ENCODE measurements around the gene POU5F1. TPM values are rescaled to one million over a fixed set of nuclear protein-coding genes. Genes with fewer than 3 reads are reported as not detected.

Gene POU5F1
- polyA plus RNA-seq, 1 donor (not counting 4 experiments of a cell fraction or from before 2014, with no cell fraction given): 1.6 TPM

DNA sequence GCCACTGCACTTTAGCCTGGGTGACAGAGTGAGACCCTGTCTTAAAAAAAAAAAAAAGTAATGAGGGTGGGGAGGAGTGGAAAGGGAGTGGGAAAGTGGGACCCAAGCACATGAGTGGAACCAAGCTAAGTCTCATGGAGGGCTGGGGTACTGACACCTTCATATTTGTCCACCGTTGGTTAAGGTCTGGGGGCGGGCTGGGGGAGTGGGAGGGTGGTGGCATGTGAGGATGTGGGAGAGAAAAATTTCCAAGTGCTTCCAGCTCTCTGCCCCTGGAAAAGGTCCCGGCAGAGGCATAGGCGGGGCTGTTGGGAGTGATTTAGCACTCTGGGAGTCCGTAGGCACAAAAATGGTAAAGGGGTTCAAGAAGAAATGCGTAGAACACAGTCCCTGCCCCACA, 37.7 kb downstream of the POU5F1 start:
- Histone ChIP-seq H3K36me3 (ENCODE audit: control insufficient read depth in 2 of 2, extremely low read depth in 1 of 2, insufficient read depth in 2 of 2, low read length in 2 of 2) (peaks cover 0 to 2% of the 10 kb centered on the region in 2 experiments), H3K9ac (ENCODE audit: control insufficient read depth, extremely low read depth, insufficient read depth, low read length) (no peak overlapping the region), H3K4me3 (ENCODE audit: control insufficient read depth in 2 of 3, extremely low read depth in 1 of 3, insufficient read depth in 2 of 3, low read depth in 1 of 3, low read length in 3 of 3) (no peak overlapping the region), H3K4me2 (ENCODE audit: control insufficient read depth, extremely low read depth, insufficient read depth, low read depth, low read length) (no peak overlapping the region), H2AFZ (ENCODE audit: control insufficient read depth, low read length) (no peak overlapping the region), H3K27ac (ENCODE audit: control insufficient read depth, insufficient read depth, low read length) (no peak overlapping the region), H3K27me3 (ENCODE audit: control insufficient read depth, extremely low read depth, insufficient read depth, low read length) (no peaks in the 10 kb centered on the region), H4K20me1 (ENCODE audit: control insufficient read depth, extremely low read depth, insufficient read depth, low read length) (no peaks in the 10 kb centered on the region), H3K9me1 (ENCODE audit: control insufficient read depth, extremely low read depth, insufficient read depth, low read length) (no peaks in the 10 kb centered on the region), H3K79me2 (ENCODE audit: control insufficient read depth, insufficient read depth, low read length) (no peaks in the 10 kb centered on the region), H3K9me3 (ENCODE audit: control insufficient read depth, low read depth, low read length) (no peaks in the 10 kb centered on the region), H3K4me1 (ENCODE audit: control insufficient read depth, extremely low read depth, insufficient read depth, low read length) (peaks cover 3% of the 10 kb centered on the region)
- FAIRE-seq: no peak
- dilution Hi-C loops (cut with MboI; ENCODE audit: extremely low pct_ligation_motif_present, low sequenced_read_pairs): no loop called here
- no peak for DNase-seq (ENCODE audit: low read depth, low spot score)
- no peak for TF ChIP-seq EZH2 (IDR thresholded peaks at IDR 0.05; ENCODE audit: low read length)

DNA sequence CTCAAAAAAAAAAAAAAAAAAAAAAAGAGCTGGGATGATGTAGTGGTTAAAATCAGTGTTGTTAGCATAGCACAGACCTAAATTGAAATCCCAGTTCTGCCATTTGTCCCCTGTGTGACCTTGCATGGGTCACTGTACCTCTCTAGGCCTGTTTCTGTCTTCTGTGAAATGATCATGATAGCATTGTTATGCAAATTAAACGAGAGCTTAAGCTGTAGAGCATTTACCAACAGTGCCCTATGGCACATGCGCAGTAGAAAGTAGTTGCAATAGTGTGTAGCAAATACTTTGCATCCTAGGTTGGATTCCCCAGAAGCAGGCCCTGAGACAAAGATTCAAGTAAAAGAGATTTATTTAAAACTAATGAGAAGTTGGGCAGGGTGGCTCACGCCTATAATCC, 38.9 kb downstream of the POU5F1 start:
- no peaks in the 10 kb centered on the region for H3K27me3 ChIP-seq (ENCODE audit: control insufficient read depth, extremely low read depth, insufficient read depth, low read length)
- H3K79me2 ChIP-seq (ENCODE audit: control insufficient read depth, insufficient read depth, low read length): no peaks in the 10 kb centered on the region
- H3K4me1 ChIP-seq (ENCODE audit: control insufficient read depth, extremely low read depth, insufficient read depth, low read length): peaks cover 3% of the 10 kb centered on the region
- TF ChIP-seq, protein P1, sequence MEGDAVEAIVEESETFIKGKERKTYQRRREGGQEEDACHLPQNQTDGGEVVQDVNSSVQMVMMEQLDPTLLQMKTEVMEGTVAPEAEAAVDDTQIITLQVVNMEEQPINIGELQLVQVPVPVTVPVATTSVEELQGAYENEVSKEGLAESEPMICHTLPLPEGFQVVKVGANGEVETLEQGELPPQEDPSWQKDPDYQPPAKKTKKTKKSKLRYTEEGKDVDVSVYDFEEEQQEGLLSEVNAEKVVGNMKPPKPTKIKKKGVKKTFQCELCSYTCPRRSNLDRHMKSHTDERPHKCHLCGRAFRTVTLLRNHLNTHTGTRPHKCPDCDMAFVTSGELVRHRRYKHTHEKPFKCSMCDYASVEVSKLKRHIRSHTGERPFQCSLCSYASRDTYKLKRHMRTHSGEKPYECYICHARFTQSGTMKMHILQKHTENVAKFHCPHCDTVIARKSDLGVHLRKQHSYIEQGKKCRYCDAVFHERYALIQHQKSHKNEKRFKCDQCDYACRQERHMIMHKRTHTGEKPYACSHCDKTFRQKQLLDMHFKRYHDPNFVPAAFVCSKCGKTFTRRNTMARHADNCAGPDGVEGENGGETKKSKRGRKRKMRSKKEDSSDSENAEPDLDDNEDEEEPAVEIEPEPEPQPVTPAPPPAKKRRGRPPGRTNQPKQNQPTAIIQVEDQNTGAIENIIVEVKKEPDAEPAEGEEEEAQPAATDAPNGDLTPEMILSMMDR (optimal IDR thresholded peaks at IDR 0.05 in 1 of 3, IDR thresholded peaks at IDR 0.05 in 1 of 3, conservative IDR thresholded peaks at IDR 0.05 in 1 of 3; ENCODE audit: extremely low read depth in 1 of 3, insufficient read depth in 2 of 3, low read length in 3 of 3): no peak
- no peak for TF ChIP-seq EZH2 (IDR thresholded peaks at IDR 0.05; ENCODE audit: low read length)
- H3K9ac ChIP-seq (ENCODE audit: control insufficient read depth, extremely low read depth, insufficient read depth, low read length): no peak overlapping the region
- FAIRE-seq (no peak), DNase-seq (ENCODE audit: low read depth, low spot score) (no peak)
- H2AFZ ChIP-seq (ENCODE audit: control insufficient read depth, low read length): no peak overlapping the region
- peaks cover under 1 to 5% of the 10 kb centered on the region in 2 experiments for H3K36me3 ChIP-seq (ENCODE audit: control insufficient read depth in 2 of 2, extremely low read depth in 1 of 2, insufficient read depth in 2 of 2, low read length in 2 of 2)
- H3K4me3 ChIP-seq (ENCODE audit: control insufficient read depth in 2 of 3, extremely low read depth in 1 of 3, insufficient read depth in 2 of 3, low read depth in 1 of 3, low read length in 3 of 3): no peak overlapping the region
- H4K20me1 ChIP-seq (ENCODE audit: control insufficient read depth, extremely low read depth, insufficient read depth, low read length): no peaks in the 10 kb centered on the region
- no peaks in the 10 kb centered on the region for H3K9me3 ChIP-seq (ENCODE audit: control insufficient read depth, low read depth, low read length)
- no peaks in the 10 kb centered on the region for H3K9me1 ChIP-seq (ENCODE audit: control insufficient read depth, extremely low read depth, insufficient read depth, low read length)
- no peak overlapping the region for H3K27ac ChIP-seq (ENCODE audit: control insufficient read depth, insufficient read depth, low read length)
- H3K4me2 ChIP-seq (ENCODE audit: control insufficient read depth, extremely low read depth, insufficient read depth, low read depth, low read length): no peak overlapping the region
- dilution Hi-C loops (cut with MboI; ENCODE audit: extremely low pct_ligation_motif_present, low sequenced_read_pairs): no loop called here

DNA sequence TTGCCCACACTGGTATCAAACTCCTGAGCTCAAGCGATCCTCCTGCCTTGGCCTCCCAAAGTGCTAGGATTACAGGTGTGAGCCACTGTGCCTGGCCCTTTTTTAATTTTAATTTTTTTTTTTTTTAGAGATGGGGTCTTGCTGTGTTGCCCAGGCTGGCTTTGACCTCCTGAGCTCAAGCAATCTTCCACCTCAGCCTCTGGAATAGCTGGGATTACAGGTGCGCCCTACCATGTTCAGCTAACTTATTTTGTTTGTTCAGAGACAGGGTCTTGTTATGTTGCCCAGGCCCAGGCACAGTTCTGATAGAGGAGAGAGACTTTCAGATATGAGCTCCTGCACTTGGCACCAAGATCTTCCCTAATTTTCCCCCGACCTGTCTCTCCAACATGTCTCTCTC, 39.7 kb downstream of the POU5F1 start:
- Histone ChIP-seq H3K36me3 (ENCODE audit: control insufficient read depth in 2 of 2, extremely low read depth in 1 of 2, insufficient read depth in 2 of 2, low read length in 2 of 2) (peaks cover 5% of the 10 kb centered on the region in 2 experiments), H3K9me1 (ENCODE audit: control insufficient read depth, extremely low read depth, insufficient read depth, low read length) (no peaks in the 10 kb centered on the region), H3K79me2 (ENCODE audit: control insufficient read depth, insufficient read depth, low read length) (no peaks in the 10 kb centered on the region), H3K9me3 (ENCODE audit: control insufficient read depth, low read depth, low read length) (no peaks in the 10 kb centered on the region), H4K20me1 (ENCODE audit: control insufficient read depth, extremely low read depth, insufficient read depth, low read length) (no peaks in the 10 kb centered on the region), H3K27ac (ENCODE audit: control insufficient read depth, insufficient read depth, low read length) (no peak overlapping the region), H3K4me1 (ENCODE audit: control insufficient read depth, extremely low read depth, insufficient read depth, low read length) (peaks cover 11% of the 10 kb centered on the region), H3K4me3 (ENCODE audit: control insufficient read depth in 2 of 3, extremely low read depth in 1 of 3, insufficient read depth in 2 of 3, low read depth in 1 of 3, low read length in 3 of 3) (no peak overlapping the region), H2AFZ (ENCODE audit: control insufficient read depth, low read length) (no peak overlapping the region), H3K9ac (ENCODE audit: control insufficient read depth, extremely low read depth, insufficient read depth, low read length) (no peak overlapping the region), H3K27me3 (ENCODE audit: control insufficient read depth, extremely low read depth, insufficient read depth, low read length) (no peaks in the 10 kb centered on the region), H3K4me2 (ENCODE audit: control insufficient read depth, extremely low read depth, insufficient read depth, low read depth, low read length) (no peak overlapping the region)
- DNase-seq (ENCODE audit: low read depth, low spot score) (no peak), FAIRE-seq (no peak)
- dilution Hi-C loops (cut with MboI; ENCODE audit: extremely low pct_ligation_motif_present, low sequenced_read_pairs): no loop called here
- TF ChIP-seq EZH2 (IDR thresholded peaks at IDR 0.05; ENCODE audit: low read length): no peak
- TF ChIP-seq, protein P1 (optimal IDR thresholded peaks at IDR 0.05 in 1 of 3, IDR thresholded peaks at IDR 0.05 in 1 of 3, conservative IDR thresholded peaks at IDR 0.05 in 1 of 3; ENCODE audit: extremely low read depth in 1 of 3, insufficient read depth in 2 of 3, low read length in 3 of 3): no peak
